Thyroid gland (tissue), 4 donors: Measurements from ENCODE around the gene MTCH1. TPM values are rescaled to one million over a fixed set of nuclear protein-coding genes. Genes with fewer than 3 reads are reported as not detected.
A peak's percentile ranks its signal among the peaks of the same experiment; 100 is the strongest.

Source experiments
- DNase-seq, 2 donors: peaks; one replicate each; pipeline ENCODE4 v3.0.0-alpha.2; 2019
- H3K27ac ChIP-seq, 3 donors: fragments of 200-600 bp; sonication (generic); 1 replicate in 2 of 3; 2 replicates in 1 of 3; pipeline ENCODE4 v1.5.1; 2016 to 2019; ENCODE audit warnings: mild to moderate bottlenecking in 1 of 3, moderate library complexity in 1 of 3
- H3K27me3 ChIP-seq: fragments of 200-600 bp; sonication (generic); one replicate; pipeline ENCODE4 v1.5.1; 2019
- H3K36me3 ChIP-seq, 2 donors: fragments of 200-600 bp; sonication (generic); one replicate each; pipeline ENCODE4 v1.5.1; 2016 to 2019
- H3K4me1 ChIP-seq, 2 donors: fragments of 200-600 bp; sonication (generic); one replicate each; pipeline ENCODE4 v1.5.1; 2017 to 2019
- H3K4me3 ChIP-seq, 3 donors: fragments of 200-600 bp; sonication (generic); replicated peaks in 1 of 3; 1 replicate in 2 of 3; 2 replicates in 1 of 3; pipeline ENCODE4 v1.5.1; 2016; ENCODE audit warnings: mild to moderate bottlenecking in 1 of 3
- H3K9me3 ChIP-seq: fragments of 200-600 bp; sonication (generic); one replicate; pipeline ENCODE4 v1.5.1; 2017
- POLR2A ChIP-seq, 2 donors: fragments of 450-650 bp; IDR thresholded peaks; one replicate each; pipeline ENCODE4 v1.6.1; 2017; ENCODE audit warnings: antibody characterized with exemption in 2 of 2, mild to moderate bottlenecking in 2 of 2, moderate library complexity in 1 of 2
- WGBS, 2 donors: methylation state at CpG; one replicate each; pipeline ENCODE4 v1.1.5; 2017; 5-methylcytosine and 5-hydroxymethylcytosine counted together
- intact Hi-C: fragments of 100-400 bp; cut with DNase I; formaldehyde crosslinking; loops from one replicate; pipeline ENCODE4 v1.15.1; 2023
- total RNA-seq, 4 donors: library from RNA; depleted of rRNA; stranded (reverse); fragments of >200 nt; gene quantifications; one replicate each; pipeline ENCODE4 v1.2.3, GENCODE V29; 2016
- TF ChIP-seq, protein P1 (sequence below), 6 experiments: fragments of 200-600 bp in 3 of 6; fragments of 450-650 bp in 3 of 6; sonication (generic) in 3 of 6; IDR thresholded peaks; one replicate each; pipeline ENCODE4 v1.5.1; 2016 to 2019; ENCODE audit warnings: antibody characterized with exemption in 6 of 6, mild to moderate bottlenecking in 2 of 6, inconsistent platforms in 1 of 6, moderate library complexity in 1 of 6

Gene MTCH1
- total RNA-seq, 4 donors from 2014 or later: 571 to 1,096 (median 866) TPM

DNA sequence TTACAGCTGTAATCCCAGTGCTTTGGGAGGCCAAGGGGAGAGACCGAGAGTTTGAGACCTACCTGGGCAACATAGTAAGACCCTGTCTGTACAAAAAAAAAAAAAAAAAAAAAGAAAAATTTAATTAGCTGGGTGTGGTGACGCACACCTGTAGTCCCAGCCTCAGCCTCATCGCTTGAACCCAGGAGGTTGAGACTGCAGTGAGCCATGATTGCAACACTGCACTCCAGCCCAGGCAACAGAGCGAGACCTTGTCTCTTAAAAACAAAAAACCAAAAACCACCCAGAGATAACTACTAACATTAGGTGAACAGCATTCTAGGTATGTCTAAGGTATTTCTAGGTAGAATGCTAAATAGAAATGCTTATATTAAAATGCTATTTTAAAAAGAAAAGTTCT is 52.5 kb downstream of the MTCH1 start:
- peaks cover 0 to 2% of the 10 kb centered on the region in 2 donors for H3K4me1 ChIP-seq
- H3K9me3 ChIP-seq: no peaks in the 10 kb centered on the region
- intact Hi-C loops: no loop called here
- no peaks in the 10 kb centered on the region for H3K27me3 ChIP-seq
- no peaks in the 10 kb centered on the region for H3K36me3 ChIP-seq
- no peak overlapping the region for H3K27ac ChIP-seq
- 95 to 97% methylated on average over 4 of the region's 4 CpGs for WGBS, 2 donors
- no peak for DNase-seq
- H3K4me3 ChIP-seq: no peak overlapping the region
- TF ChIP-seq, protein P1, sequence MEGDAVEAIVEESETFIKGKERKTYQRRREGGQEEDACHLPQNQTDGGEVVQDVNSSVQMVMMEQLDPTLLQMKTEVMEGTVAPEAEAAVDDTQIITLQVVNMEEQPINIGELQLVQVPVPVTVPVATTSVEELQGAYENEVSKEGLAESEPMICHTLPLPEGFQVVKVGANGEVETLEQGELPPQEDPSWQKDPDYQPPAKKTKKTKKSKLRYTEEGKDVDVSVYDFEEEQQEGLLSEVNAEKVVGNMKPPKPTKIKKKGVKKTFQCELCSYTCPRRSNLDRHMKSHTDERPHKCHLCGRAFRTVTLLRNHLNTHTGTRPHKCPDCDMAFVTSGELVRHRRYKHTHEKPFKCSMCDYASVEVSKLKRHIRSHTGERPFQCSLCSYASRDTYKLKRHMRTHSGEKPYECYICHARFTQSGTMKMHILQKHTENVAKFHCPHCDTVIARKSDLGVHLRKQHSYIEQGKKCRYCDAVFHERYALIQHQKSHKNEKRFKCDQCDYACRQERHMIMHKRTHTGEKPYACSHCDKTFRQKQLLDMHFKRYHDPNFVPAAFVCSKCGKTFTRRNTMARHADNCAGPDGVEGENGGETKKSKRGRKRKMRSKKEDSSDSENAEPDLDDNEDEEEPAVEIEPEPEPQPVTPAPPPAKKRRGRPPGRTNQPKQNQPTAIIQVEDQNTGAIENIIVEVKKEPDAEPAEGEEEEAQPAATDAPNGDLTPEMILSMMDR (IDR thresholded peaks at IDR 0.05): no peak
- no peak for TF ChIP-seq POLR2A (IDR thresholded peaks at IDR 0.05)

- H3K4me1 ChIP-seq: peaks cover 0 to 6% of the 10 kb centered on the region in 2 donors
- WGBS, 2 donors: 93 to 98% methylated on average over 2 of the region's 2 CpGs
- H3K9me3 ChIP-seq: no peaks in the 10 kb centered on the region
- no peaks in the 10 kb centered on the region for H3K27me3 ChIP-seq
- no peak for TF ChIP-seq POLR2A (IDR thresholded peaks at IDR 0.05)
- intact Hi-C loops: no loop called here
- no peak overlapping the region for H3K4me3 ChIP-seq
- DNase-seq: no peak
- H3K36me3 ChIP-seq: no peaks in the 10 kb centered on the region
- no peak overlapping the region for H3K27ac ChIP-seq
These were observed 52.9 kb downstream of the MTCH1 start for GRCh38 chr6:36933102-36933501.

DNA sequence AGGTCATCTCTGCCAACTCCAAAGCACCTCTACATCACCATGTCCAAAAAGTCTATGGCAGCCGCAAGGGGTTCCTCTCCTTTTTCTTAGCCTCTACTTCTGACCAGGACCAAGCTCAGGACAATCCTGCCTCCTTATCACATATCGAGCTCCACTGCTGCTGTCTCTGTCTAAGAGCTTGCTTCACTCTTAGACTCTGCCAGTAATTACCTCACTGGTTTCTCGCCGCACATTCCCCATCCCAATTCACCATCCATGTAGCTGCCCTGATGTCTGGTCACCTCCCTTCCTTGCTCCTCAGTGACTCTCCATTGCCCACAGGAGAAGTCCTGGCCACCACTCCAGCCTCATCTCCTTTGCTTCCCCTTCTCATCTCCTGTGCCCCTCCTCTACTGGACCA is 55.5 kb downstream of the MTCH1 start:
- TF ChIP-seq, protein P1 (IDR thresholded peaks at IDR 0.05): no peak
- no peak for TF ChIP-seq POLR2A (IDR thresholded peaks at IDR 0.05)
- H3K36me3 ChIP-seq: no peaks in the 10 kb centered on the region
- DNase-seq: no peak
- 82 to 94% methylated on average over 4 of the region's 4 CpGs for WGBS, 2 donors
- intact Hi-C loops: no loop called here
- H3K27ac ChIP-seq: no peak overlapping the region
- H3K9me3 ChIP-seq: no peaks in the 10 kb centered on the region
- peaks cover 10 to 27% of the 10 kb centered on the region in 2 donors for H3K4me1 ChIP-seq
- H3K4me3 ChIP-seq: no peak overlapping the region
- H3K27me3 ChIP-seq: no peaks in the 10 kb centered on the region

GRCh38 chr6:36929607-36930006 is 56.4 kb downstream of the MTCH1 start:
- Histone ChIP-seq H3K9me3 (no peaks in the 10 kb centered on the region), H3K36me3 (no peaks in the 10 kb centered on the region), H3K27ac (no peak overlapping the region), H3K4me3 (no peak overlapping the region), H3K4me1 (peaks cover 10 to 27% of the 10 kb centered on the region in 2 donors), H3K27me3 (no peaks in the 10 kb centered on the region)
- intact Hi-C loops: no loop called here
- WGBS, 2 donors: 39 to 52% methylated on average over 5 of the region's 5 CpGs
- DNase-seq: no peak
- TF ChIP-seq POLR2A (IDR thresholded peaks at IDR 0.05): no peak
- TF ChIP-seq, protein P1 (IDR thresholded peaks at IDR 0.05): no peak

GRCh38 chr6:36929152-36929551 is 56.8 kb downstream of the MTCH1 start:
- DNase-seq: no peak
- no peaks in the 10 kb centered on the region for H3K9me3 ChIP-seq
- no peak overlapping the region for H3K4me3 ChIP-seq
- no peak overlapping the region for H3K27ac ChIP-seq
- intact Hi-C loops: no loop called here
- H3K36me3 ChIP-seq: no peaks in the 10 kb centered on the region
- H3K4me1 ChIP-seq: peaks cover 10 to 27% of the 10 kb centered on the region in 2 donors
- no peaks in the 10 kb centered on the region for H3K27me3 ChIP-seq
- WGBS, 2 donors: 87 to 92% methylated on average over 10 of the region's 10 CpGs
- no peak for TF ChIP-seq POLR2A (IDR thresholded peaks at IDR 0.05)
- TF ChIP-seq, protein P1 (IDR thresholded peaks at IDR 0.05): no peak

DNA sequence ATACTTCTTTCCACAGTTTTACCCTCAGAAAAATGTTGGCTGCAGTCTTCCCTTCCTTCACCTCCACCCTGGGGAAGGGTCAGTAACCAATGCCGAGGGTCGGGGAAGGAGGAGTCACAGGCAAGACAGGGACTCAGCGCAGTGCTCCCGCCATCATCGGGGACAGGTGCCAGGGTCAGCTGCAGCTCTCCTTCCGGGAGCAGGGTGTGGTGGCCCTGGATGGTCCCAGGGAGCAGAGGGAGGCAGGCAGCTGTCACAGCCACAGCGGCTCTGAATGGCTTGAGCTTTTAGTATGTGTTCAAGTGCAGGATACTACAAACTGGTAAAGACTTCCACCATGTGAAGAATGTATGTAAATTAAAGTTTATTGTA is 57.5 kb downstream of the MTCH1 start:
- Histone ChIP-seq H3K9me3 (no peaks in the 10 kb centered on the region), H3K36me3 (peaks cover 3 to 5% of the 10 kb centered on the region in 2 donors), H3K4me1 (peaks cover 10 to 27% of the 10 kb centered on the region in 2 donors), H3K27me3 (no peaks in the 10 kb centered on the region), H3K27ac (peak overlapping the region in 1 of 3 donors; percentile 13), H3K4me3 (no peak overlapping the region)
- TF ChIP-seq, protein P1 (IDR thresholded peaks at IDR 0.05): no peak
- TF ChIP-seq POLR2A (IDR thresholded peaks at IDR 0.05): no peak
- intact Hi-C loops: no loop called here
- no peak for DNase-seq
- 77 to 82% methylated on average over 7 of the region's 7 CpGs for WGBS, 2 donors
